ENCODE measurements around the gene BRD1. TPM values are rescaled to one million over a fixed set of nuclear protein-coding genes. Genes with fewer than 3 reads are reported as not detected.

BRD1 gene
- total RNA-seq, 1 experiment from 2014 or later = 51.2 TPM

DNA sequence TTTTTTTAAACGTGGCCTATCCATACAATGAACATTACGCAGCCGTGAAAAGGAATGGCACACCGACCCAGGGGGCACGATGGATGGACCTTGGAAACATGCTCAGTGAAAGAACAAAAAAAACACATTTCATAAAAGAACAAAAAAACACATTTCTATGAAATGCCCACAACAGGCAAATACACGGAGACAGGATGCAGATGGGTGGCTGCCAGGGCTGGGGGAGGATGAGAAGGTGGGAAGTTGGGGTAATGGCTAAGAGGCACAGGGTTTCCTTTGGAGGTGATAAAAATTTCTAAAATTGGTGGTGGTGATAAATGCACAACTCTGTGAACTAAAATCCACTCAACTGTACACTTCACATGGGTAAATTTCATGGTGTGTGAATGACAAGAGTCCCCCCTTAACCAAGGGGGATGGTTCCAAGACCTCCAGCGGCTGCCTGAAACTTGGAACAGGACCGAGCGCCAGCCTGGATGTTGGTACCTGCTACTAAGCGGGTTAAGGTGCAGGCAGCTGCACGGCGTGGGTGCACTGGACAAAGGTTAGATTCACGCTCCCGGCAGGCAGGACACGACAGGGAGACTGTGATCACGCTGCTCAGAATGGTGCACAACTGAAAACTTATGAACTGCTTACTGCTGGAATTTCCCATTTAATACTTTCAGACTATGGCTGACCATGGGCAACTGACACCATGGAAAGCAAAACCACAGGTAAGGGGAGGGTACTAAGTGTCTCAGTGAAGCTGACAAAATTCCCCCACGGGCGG lies 16.5 kb downstream of the BRD1 start:
- no peak for DNase-seq (ENCODE audit: low spot score)
- intact Hi-C loops (cut with micrococcal nuclease; ENCODE audit: unreplicated experiment) = no loop called here
- Histone ChIP-seq H3K27ac (ENCODE audit: low read depth, low read length, poor library complexity, severe bottlenecking) (no peak overlapping the region), H3K36me3 (ENCODE audit: insufficient read depth, low read length, poor library complexity, severe bottlenecking) (peaks cover 25% of the 10 kb centered on the region), H3K27me3 (replicated peaks; ENCODE audit: insufficient read depth, low read depth, low read length, poor library complexity) (no peaks in the 10 kb centered on the region), H3K4me1 (ENCODE audit: insufficient read depth, low read length, poor library complexity, severe bottlenecking) (no peaks in the 10 kb centered on the region), H3K9me3 (ENCODE audit: low read depth, low read length, poor library complexity, severe bottlenecking) (no peaks in the 10 kb centered on the region), H3K4me3 (ENCODE audit: low read depth, low read length, poor library complexity, severe bottlenecking) (no peak overlapping the region)
- no peak for TF ChIP-seq EZH2 (IDR thresholded peaks at IDR 0.05; ENCODE audit: borderline replicate concordance, low read depth, low read length, poor library complexity, severe bottlenecking)
- TF ChIP-seq, protein P1, sequence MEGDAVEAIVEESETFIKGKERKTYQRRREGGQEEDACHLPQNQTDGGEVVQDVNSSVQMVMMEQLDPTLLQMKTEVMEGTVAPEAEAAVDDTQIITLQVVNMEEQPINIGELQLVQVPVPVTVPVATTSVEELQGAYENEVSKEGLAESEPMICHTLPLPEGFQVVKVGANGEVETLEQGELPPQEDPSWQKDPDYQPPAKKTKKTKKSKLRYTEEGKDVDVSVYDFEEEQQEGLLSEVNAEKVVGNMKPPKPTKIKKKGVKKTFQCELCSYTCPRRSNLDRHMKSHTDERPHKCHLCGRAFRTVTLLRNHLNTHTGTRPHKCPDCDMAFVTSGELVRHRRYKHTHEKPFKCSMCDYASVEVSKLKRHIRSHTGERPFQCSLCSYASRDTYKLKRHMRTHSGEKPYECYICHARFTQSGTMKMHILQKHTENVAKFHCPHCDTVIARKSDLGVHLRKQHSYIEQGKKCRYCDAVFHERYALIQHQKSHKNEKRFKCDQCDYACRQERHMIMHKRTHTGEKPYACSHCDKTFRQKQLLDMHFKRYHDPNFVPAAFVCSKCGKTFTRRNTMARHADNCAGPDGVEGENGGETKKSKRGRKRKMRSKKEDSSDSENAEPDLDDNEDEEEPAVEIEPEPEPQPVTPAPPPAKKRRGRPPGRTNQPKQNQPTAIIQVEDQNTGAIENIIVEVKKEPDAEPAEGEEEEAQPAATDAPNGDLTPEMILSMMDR (conservative IDR thresholded peaks at IDR 0.05; ENCODE audit: low read depth, low read length) = no peak
- BruUV-seq (replicated peaks) = no TSS peak
- POLR2A ChIA-PET (ENCODE audit: low non-redundant PET) = no interaction called here
- CTCF ChIA-PET = interaction anchor here (0.7 kb wide), 1 partner anchor 762 kb away, joined by 3 read pairs; no protein-coding TSS in a partner anchor

DNA sequence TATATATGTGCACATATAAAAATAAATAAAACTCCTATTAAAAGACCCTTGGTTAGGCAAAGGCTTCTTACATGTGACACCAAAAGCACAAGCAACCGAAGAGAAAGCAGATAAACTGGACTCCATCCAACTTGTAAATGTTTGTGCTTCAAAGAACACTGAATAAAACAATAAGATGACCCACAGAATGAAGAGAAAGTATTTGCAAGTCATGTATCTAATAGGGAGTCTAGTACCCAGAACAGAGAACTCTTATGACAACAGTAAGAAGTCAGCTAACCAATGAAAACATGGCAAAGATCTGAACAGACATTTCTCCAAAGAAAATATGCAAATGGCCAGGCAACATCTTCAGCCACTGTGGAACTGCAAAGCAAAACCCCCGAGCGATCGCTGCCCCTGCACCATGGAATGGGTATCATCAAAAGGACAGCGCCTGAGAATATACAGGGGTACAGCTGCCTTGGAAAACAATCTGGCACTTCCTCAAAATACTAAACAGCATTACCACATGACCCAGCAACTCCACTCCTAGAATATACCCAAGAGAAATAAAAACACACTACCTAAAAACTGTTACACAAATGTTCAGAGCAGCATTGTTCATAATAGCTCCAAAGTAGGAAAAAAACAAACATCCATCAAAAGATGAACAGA lies 17.2 kb downstream of the BRD1 start:
- no peak for DNase-seq (ENCODE audit: low spot score)
- H3K27me3 ChIP-seq (replicated peaks; ENCODE audit: insufficient read depth, low read depth, low read length, poor library complexity) = no peaks in the 10 kb centered on the region
- no peak overlapping the region for H3K27ac ChIP-seq (ENCODE audit: low read depth, low read length, poor library complexity, severe bottlenecking)
- no peaks in the 10 kb centered on the region for H3K9me3 ChIP-seq (ENCODE audit: low read depth, low read length, poor library complexity, severe bottlenecking)
- no peak overlapping the region for H3K4me3 ChIP-seq (ENCODE audit: low read depth, low read length, poor library complexity, severe bottlenecking)
- peaks cover 25% of the 10 kb centered on the region for H3K36me3 ChIP-seq (ENCODE audit: insufficient read depth, low read length, poor library complexity, severe bottlenecking)
- no TSS peak for BruUV-seq (replicated peaks)
- no peaks in the 10 kb centered on the region for H3K4me1 ChIP-seq (ENCODE audit: insufficient read depth, low read length, poor library complexity, severe bottlenecking)
- ChIA-PET POLR2A (ENCODE audit: low non-redundant PET) (no interaction called here), CTCF (interaction anchor here (0.7 kb wide), 1 partner anchor 761 kb away, joined by 3 read pairs; no protein-coding TSS in a partner anchor)
- intact Hi-C loops (cut with micrococcal nuclease; ENCODE audit: unreplicated experiment) = no loop called here
- no peak for TF ChIP-seq EZH2 (IDR thresholded peaks at IDR 0.05; ENCODE audit: borderline replicate concordance, low read depth, low read length, poor library complexity, severe bottlenecking)
- TF ChIP-seq, protein P1 (conservative IDR thresholded peaks at IDR 0.05; ENCODE audit: low read depth, low read length) = no peak

DNA sequence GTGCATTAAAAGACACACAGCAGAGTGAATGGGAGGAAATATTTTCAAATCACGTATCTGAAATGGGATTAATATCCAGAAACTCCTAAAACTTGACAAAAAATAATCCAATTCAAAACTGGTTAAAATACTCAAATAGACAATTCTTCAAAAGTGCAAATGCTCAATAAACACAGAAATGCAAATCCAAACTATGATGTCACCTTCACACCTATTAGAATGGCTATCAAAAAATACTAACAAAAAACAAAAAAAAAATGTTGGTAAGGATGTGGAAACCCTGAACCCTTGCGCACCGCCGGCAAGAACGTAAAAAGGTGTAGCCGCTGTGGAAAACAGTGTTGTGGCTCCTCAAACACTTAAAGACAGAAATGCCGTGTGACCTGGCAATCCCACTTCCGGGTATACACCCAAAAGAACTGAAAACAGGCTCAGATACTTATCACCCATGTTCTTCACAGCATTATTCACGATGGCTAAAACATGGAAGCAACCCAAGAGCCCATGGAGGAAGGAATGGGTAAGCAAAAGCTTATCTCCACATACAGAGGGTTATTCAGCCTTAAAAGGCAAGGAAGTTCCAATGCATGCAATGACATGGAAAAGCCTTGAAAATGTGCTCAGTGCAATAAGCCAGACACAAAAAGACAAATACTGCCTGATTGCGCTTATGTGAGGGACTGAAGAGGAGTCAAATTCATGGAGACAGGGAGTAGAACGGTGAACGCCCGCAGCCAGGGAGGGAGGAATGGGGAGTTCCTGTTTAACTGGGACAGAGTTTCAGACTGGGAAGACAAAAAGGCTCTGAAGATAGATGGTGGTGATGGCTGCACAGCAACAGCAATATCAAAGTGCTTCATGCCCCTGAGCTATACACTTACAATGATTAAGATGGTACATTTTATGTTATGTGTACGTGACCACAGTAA lies 19.6 kb downstream of the BRD1 start:
- H3K4me3 ChIP-seq (ENCODE audit: low read depth, low read length, poor library complexity, severe bottlenecking) = no peak overlapping the region
- no TSS peak for BruUV-seq (replicated peaks)
- no peaks in the 10 kb centered on the region for H3K4me1 ChIP-seq (ENCODE audit: insufficient read depth, low read length, poor library complexity, severe bottlenecking)
- H3K27ac ChIP-seq (ENCODE audit: low read depth, low read length, poor library complexity, severe bottlenecking) = no peak overlapping the region
- no peak for DNase-seq (ENCODE audit: low spot score)
- POLR2A ChIA-PET (ENCODE audit: low non-redundant PET) = no interaction called here
- CTCF ChIA-PET = no interaction called here
- intact Hi-C loops (cut with micrococcal nuclease; ENCODE audit: unreplicated experiment) = no loop called here
- H3K36me3 ChIP-seq (ENCODE audit: insufficient read depth, low read length, poor library complexity, severe bottlenecking) = peaks cover 27% of the 10 kb centered on the region
- no peak for TF ChIP-seq EZH2 (IDR thresholded peaks at IDR 0.05; ENCODE audit: borderline replicate concordance, low read depth, low read length, poor library complexity, severe bottlenecking)
- TF ChIP-seq, protein P1 (conservative IDR thresholded peaks at IDR 0.05; ENCODE audit: low read depth, low read length) = no peak
- no peaks in the 10 kb centered on the region for H3K9me3 ChIP-seq (ENCODE audit: low read depth, low read length, poor library complexity, severe bottlenecking)
- no peaks in the 10 kb centered on the region for H3K27me3 ChIP-seq (replicated peaks; ENCODE audit: insufficient read depth, low read depth, low read length, poor library complexity)

Data from A673 (cell line).